Bronchial epithelial cell (primary cell): ENCODE results near the gene C2orf76. TPM values are rescaled to one million over a fixed set of nuclear protein-coding genes. Genes with fewer than 3 reads are reported as not detected.

Experiments
- DNase-seq: peaks from one replicate; pipeline ENCODE4 v3.0.0-alpha.2; 2010; ENCODE audit warnings: low read depth
- FAIRE-seq: peaks from 2 replicates; lab custom pipeline; 2011; peaks lifted over from hg19 to GRCh38; lab: Jason Lieb, UNC
- H3K27me3 ChIP-seq: 2 replicates; pipeline ENCODE4 v1.5.1; 2011; ENCODE audit warnings: low read length; ENCODE audit not compliant: control insufficient read depth, insufficient read depth
- H3K36me3 ChIP-seq: 2 replicates; pipeline ENCODE4 v1.5.1; 2011; ENCODE audit warnings: low read length; ENCODE audit not compliant: control insufficient read depth, insufficient read depth
- H3K4me3 ChIP-seq: 2 replicates; pipeline ENCODE4 v1.5.1; 2011; ENCODE audit warnings: mild to moderate bottlenecking, low read depth, low read length, control low read depth
- total RNA-seq: library from RNA; depleted of rRNA; stranded (reverse); fragments of >200 nt; gene quantifications from 2 replicates; pipeline ENCODE4 v1.2.1, GENCODE V29; 2014
- TF ChIP-seq, protein P1 (sequence below): IDR thresholded peaks from 2 replicates; pipeline ENCODE4 v1.5.1; 2011; ENCODE audit warnings: mild to moderate bottlenecking, moderate library complexity, low read length, control low read depth, inconsistent platforms; ENCODE audit not compliant: insufficient read depth, severe bottlenecking

C2orf76 gene
- total RNA-seq, 1 donor from 2014 or later = 4.7 TPM

DNA sequence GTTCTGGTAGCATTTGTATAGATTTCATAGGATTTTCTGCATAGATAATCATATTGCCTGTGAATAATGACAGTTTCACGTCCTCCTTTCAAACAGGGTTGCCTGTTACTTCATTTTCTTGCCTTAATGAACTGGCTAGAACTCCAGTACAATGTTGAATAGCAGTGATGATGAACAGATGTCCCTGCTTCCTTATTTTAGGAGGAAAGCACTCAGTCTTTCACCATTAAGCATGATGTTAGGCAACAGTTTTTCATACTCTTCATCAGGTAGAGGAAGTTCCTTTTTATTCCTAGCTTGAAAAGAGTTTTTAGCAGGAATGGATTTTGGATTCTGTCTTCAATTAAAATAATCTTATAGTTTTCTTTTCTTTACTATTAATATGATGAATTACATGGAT lies 39.7 kb downstream of the C2orf76 start:
- no peak for FAIRE-seq
- H3K4me3 ChIP-seq = no peak overlapping the region
- no peaks in the 10 kb centered on the region for H3K27me3 ChIP-seq
- TF ChIP-seq, protein P1, sequence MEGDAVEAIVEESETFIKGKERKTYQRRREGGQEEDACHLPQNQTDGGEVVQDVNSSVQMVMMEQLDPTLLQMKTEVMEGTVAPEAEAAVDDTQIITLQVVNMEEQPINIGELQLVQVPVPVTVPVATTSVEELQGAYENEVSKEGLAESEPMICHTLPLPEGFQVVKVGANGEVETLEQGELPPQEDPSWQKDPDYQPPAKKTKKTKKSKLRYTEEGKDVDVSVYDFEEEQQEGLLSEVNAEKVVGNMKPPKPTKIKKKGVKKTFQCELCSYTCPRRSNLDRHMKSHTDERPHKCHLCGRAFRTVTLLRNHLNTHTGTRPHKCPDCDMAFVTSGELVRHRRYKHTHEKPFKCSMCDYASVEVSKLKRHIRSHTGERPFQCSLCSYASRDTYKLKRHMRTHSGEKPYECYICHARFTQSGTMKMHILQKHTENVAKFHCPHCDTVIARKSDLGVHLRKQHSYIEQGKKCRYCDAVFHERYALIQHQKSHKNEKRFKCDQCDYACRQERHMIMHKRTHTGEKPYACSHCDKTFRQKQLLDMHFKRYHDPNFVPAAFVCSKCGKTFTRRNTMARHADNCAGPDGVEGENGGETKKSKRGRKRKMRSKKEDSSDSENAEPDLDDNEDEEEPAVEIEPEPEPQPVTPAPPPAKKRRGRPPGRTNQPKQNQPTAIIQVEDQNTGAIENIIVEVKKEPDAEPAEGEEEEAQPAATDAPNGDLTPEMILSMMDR = no peak
- H3K36me3 ChIP-seq = no peaks in the 10 kb centered on the region
- DNase-seq = no peak

DNA sequence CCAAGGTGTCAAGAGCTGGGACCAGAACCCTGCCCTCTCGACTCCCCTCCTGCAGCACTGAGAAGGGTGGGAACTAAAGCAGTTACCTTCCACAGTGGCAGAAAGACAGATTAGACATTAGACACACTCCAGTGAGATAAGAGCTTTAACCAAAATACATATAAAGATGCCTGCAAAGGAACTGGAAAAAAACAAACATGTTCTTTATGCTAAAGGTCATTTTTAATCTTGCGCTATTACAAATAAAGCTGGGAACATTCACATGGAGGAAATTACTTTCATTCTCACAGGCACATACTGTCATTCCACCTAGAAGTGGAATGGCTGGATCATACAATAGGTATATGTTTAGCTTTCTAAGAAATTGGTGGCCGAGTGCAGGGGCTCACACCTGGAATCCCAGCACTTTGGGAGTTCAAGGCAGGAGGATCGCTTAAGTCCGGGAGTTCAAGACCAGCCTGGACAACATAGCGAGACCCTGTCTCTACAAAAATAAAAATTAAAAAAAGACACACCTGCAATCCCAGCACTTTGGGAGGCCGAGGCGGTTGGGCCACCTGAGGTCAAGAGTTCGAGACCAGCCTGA lies 41.9 kb downstream of the C2orf76 start:
- no peak for FAIRE-seq
- H3K36me3 ChIP-seq = no peaks in the 10 kb centered on the region

DNA sequence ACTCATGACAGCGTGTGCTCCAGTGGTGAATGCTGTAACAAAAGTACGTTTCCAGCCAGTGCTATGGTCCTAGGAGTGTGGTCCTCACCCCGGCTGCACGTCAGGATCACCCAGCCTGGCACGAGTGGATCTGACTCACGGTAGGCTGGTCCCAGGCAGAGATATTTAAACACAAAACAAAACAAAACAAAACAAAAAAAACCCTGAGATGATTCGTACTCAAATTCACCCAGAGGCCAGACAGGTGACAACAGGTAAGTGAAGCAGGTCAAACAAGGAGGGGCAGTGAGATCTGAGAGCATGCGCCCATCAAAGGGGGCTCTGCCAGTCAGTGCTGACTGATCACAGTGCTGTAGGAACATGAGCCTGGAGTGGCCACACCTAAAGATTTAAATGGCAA lies 43.2 kb downstream of the C2orf76 start:
- TF ChIP-seq, protein P1 = no peak
- no peaks in the 10 kb centered on the region for H3K27me3 ChIP-seq
- FAIRE-seq (peak; percentile 47), DNase-seq (peak; percentile 66)
- no peaks in the 10 kb centered on the region for H3K36me3 ChIP-seq
- H3K4me3 ChIP-seq = no peak overlapping the region

More for the DNA sequence above, 41.9 kb downstream of the C2orf76 start:
- TF ChIP-seq, protein P1 = no peak
- H3K4me3 ChIP-seq = no peak overlapping the region
- no peak for DNase-seq
- no peaks in the 10 kb centered on the region for H3K27me3 ChIP-seq

DNA sequence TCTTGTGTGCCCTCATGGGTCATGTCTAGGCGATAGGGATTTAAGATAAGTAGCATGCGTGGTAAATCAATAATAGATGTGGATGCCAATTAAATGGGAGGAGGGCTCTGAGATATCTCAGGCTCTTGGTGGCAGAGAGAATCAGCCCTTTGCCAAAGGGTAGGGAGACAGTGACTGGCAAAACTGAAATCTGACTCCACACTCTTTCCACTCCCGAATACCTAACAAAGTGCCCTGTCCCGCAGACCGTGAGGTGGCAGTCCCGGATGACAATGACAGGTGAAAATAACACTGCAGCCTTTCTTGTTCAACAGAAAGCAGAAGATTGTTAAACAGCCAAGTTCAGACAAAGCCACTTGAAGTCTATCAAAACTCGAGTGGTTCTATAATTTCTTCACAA lies 47.0 kb downstream of the C2orf76 start:
- Histone ChIP-seq H3K4me3 (no peak overlapping the region), H3K27me3 (no peaks in the 10 kb centered on the region), H3K36me3 (no peaks in the 10 kb centered on the region)
- FAIRE-seq (no peak), DNase-seq (no peak)
- TF ChIP-seq, protein P1 = no peak

DNA sequence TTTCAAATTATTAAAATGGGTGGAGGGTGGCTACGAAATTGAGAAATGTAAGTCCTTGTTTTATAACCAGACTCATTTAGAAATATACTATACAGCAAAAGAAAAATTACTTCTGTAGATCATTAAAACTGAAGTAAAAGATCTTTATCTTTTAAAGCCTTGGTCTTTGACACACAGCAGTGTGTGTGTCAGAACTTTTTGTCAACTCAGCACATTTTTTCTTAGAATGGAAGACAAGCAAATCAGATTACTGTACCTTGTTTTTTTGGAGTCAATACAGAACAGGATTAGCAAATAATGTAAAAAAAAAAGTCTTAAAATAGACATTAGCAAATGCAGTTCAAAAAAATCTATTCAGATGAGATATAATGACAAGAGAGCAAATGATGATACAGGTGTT lies 49.1 kb downstream of the C2orf76 start:
- no peak for FAIRE-seq

More for the DNA sequence above, 49.1 kb downstream of the C2orf76 start:
- Histone ChIP-seq H3K4me3 (no peak overlapping the region), H3K27me3 (no peaks in the 10 kb centered on the region), H3K36me3 (no peaks in the 10 kb centered on the region)
- DNase-seq = no peak
- TF ChIP-seq, protein P1 = no peak
